ENCODE results near the gene LRRIQ1.

GRCh38 chr12:84996759-84997158 is 39.4 kb upstream of the LRRIQ1 start:
- TF ChIP-seq CTCF (IDR thresholded peaks at IDR 0.05): no peak
- no peak for TF ChIP-seq EZH2phosphoT487 (IDR thresholded peaks at IDR 0.05)
